ENCODE results near the gene PSMA2. TPM values are rescaled to one million over a fixed set of nuclear protein-coding genes. Genes with fewer than 3 reads are reported as not detected.

Gene PSMA2
- 10 to 100 TPM; 42.2 to 71.2 (median 63.8) TPM for total RNA-seq

- peak; percentile 96 for DNase-seq
- H3K4me3 ChIP-seq (replicated peaks in 1 of 3) = peak within 1 kb of the TSS; percentile 57 to 98 (median 77)
- TF ChIP-seq, protein P1, sequence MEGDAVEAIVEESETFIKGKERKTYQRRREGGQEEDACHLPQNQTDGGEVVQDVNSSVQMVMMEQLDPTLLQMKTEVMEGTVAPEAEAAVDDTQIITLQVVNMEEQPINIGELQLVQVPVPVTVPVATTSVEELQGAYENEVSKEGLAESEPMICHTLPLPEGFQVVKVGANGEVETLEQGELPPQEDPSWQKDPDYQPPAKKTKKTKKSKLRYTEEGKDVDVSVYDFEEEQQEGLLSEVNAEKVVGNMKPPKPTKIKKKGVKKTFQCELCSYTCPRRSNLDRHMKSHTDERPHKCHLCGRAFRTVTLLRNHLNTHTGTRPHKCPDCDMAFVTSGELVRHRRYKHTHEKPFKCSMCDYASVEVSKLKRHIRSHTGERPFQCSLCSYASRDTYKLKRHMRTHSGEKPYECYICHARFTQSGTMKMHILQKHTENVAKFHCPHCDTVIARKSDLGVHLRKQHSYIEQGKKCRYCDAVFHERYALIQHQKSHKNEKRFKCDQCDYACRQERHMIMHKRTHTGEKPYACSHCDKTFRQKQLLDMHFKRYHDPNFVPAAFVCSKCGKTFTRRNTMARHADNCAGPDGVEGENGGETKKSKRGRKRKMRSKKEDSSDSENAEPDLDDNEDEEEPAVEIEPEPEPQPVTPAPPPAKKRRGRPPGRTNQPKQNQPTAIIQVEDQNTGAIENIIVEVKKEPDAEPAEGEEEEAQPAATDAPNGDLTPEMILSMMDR (IDR thresholded peaks at IDR 0.05) = no peak
- TF ChIP-seq POLR2A (IDR thresholded peaks at IDR 0.05) = peak; percentile 47 to 86
- H3K27me3 ChIP-seq = no peaks in the 10 kb centered on the region
- peak within 1 kb of the TSS; percentile 50 to 66 (median 65) for H3K27ac ChIP-seq
- peaks cover 15 to 19% of the 10 kb centered on the region in 2 donors for H3K36me3 ChIP-seq
- H3K4me1 ChIP-seq = peaks cover 27 to 28% of the 10 kb centered on the region in 2 donors
- 1% methylated on average over 37 to 54 of the region's 56 CpGs for WGBS, 2 donors
- intact Hi-C loops (cut with DNase I) = no loop called here
- no peaks in the 10 kb centered on the region for H3K9me3 ChIP-seq
Observed at GRCh38 chr7:42931834-42932651, at the start of gene PSMA2, which contains the start of gene MRPL32. Gene PSMA2, minus strand, starts transcription at chr7:42932174. Its CDS starts 16 bp downstream, at chr7:42932158. Gene MRPL32, plus strand, starts transcription at chr7:42932376. Its CDS starts 11 bp downstream, at chr7:42932387.

DNA sequence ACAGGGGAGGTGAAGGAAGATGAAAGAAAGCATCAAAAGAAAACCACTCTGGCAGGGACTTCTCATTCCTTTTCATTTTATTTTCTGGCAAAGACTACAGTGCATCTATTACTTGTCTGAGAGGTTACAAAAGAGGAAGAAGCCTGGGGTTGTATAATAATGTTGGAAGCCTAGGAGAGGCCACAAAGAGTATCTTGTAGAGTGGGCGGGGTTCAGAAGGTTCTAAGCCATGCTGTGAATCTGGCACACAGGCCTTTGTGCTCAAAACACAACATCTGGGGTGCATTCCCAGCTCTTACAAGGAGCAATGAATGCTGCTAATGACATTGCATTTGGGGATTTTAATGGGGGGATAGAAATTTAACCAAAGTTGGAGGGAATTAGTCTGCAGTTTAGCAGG, 49.6 kb upstream of the PSMA2 start:
- H3K27ac ChIP-seq = no peak overlapping the region
- intact Hi-C loops (cut with DNase I) = no loop called here
- DNase-seq = no peak
- WGBS, 2 donors = 93 to 100% methylated on average over 1 of the region's 1 CpG
- TF ChIP-seq, protein P1 (IDR thresholded peaks at IDR 0.05) = no peak
- TF ChIP-seq POLR2A (IDR thresholded peaks at IDR 0.05) = no peak
- no peaks in the 10 kb centered on the region for H3K36me3 ChIP-seq
- H3K4me3 ChIP-seq (replicated peaks in 1 of 3) = no peak overlapping the region
- no peaks in the 10 kb centered on the region for H3K27me3 ChIP-seq
- H3K4me1 ChIP-seq = no peaks in the 10 kb centered on the region
- H3K9me3 ChIP-seq = no peaks in the 10 kb centered on the region

DNA sequence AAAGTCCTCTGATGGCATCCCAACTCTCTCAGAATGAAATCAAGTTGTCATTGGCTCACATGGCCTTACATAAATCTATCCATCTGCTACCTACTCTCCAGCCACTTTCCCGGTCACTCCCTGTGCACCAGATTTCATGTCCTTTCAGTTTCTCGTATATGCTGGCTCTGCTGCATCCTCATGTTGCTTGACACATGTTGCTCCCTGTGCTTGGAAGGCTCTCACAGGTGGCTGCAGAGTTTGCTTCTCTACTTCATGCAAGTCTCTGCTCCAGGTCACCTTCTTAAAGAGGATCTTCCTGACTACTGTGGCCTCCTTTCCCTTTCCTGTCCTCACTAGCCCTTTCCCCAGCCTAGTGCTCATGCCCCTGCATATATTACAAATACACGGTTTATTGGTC, 48.5 kb upstream of the PSMA2 start:
- TF ChIP-seq, protein P1 (IDR thresholded peaks at IDR 0.05) = no peak
- TF ChIP-seq POLR2A (IDR thresholded peaks at IDR 0.05) = no peak
- DNase-seq = no peak
- H3K4me3 ChIP-seq (replicated peaks in 1 of 3) = no peak overlapping the region
- WGBS, 2 donors = 80 to 83% methylated on average over 3 of the region's 3 CpGs
- H3K27me3 ChIP-seq = no peaks in the 10 kb centered on the region
- intact Hi-C loops (cut with DNase I) = no loop called here
- H3K27ac ChIP-seq = no peak overlapping the region
- H3K36me3 ChIP-seq = no peaks in the 10 kb centered on the region
- H3K9me3 ChIP-seq = no peaks in the 10 kb centered on the region
- H3K4me1 ChIP-seq = no peaks in the 10 kb centered on the region

- 90 to 96% methylated on average over 2 of the region's 2 CpGs for WGBS, 2 donors
- no peaks in the 10 kb centered on the region for H3K36me3 ChIP-seq
- no peaks in the 10 kb centered on the region for H3K4me1 ChIP-seq
- intact Hi-C loops (cut with DNase I) = no loop called here
- H3K27ac ChIP-seq = no peak overlapping the region
- no peak for TF ChIP-seq POLR2A (IDR thresholded peaks at IDR 0.05)
- TF ChIP-seq, protein P1 (IDR thresholded peaks at IDR 0.05) = no peak
- no peak for DNase-seq
- H3K4me3 ChIP-seq (replicated peaks in 1 of 3) = no peak overlapping the region
- no peaks in the 10 kb centered on the region for H3K27me3 ChIP-seq
- no peaks in the 10 kb centered on the region for H3K9me3 ChIP-seq
Observed at GRCh38 chr7:42980084-42980483, 48.1 kb upstream of the PSMA2 start.

- intact Hi-C loops (cut with DNase I) = no loop called here
- Histone ChIP-seq H3K9me3 (no peaks in the 10 kb centered on the region), H3K27ac (no peak overlapping the region), H3K36me3 (no peaks in the 10 kb centered on the region), H3K27me3 (no peaks in the 10 kb centered on the region), H3K4me1 (no peaks in the 10 kb centered on the region), H3K4me3 (replicated peaks in 1 of 3) (no peak overlapping the region)
- no peak for DNase-seq
- TF ChIP-seq POLR2A (IDR thresholded peaks at IDR 0.05) = no peak
- TF ChIP-seq, protein P1 (IDR thresholded peaks at IDR 0.05) = no peak
Observed at GRCh38 chr7:42978496-42978895, 46.5 kb upstream of the PSMA2 start.
